LNCaP clone FGC (cell line): ENCODE measurements around the gene SIM2.

ENCODE experiments used
- DNase-seq: peaks from one replicate; pipeline ENCODE4 v3.0.0-alpha.2; 2011; ENCODE audit warnings: low read depth
- H3K4me3 ChIP-seq: 2 replicates; pipeline ENCODE4 v1.5.1; 2011; ENCODE audit warnings: mild to moderate bottlenecking, low read depth, low read length, control low read depth
- TF ChIP-seq, protein P1 (sequence below): IDR thresholded peaks from 2 replicates; pipeline ENCODE4 v1.5.1; 2012; ENCODE audit warnings: mild to moderate bottlenecking; ENCODE audit not compliant: control insufficient read depth, insufficient read depth; ENCODE audit errors: extremely low read depth

SIM2 gene

DNA sequence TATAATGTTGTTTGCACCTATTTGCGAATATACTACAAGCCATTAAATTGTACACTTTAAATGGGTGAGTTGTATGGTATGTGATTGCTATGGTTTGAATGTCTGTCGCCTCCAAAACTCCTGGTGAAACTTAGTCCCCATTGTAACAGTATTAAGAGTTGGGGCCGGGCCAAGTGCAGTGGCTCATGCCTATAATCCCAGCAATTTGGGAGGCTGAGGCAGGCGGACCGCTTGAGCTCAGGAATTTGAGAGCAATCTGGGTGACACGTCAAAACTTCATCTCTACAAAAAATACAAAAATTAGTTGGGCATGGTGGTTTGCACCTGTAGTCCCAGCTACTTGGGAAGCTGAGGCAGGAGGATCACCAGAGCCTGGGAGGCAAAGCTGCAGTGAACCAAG is 12.0 kb upstream of the SIM2 start:
- TF ChIP-seq, protein P1, sequence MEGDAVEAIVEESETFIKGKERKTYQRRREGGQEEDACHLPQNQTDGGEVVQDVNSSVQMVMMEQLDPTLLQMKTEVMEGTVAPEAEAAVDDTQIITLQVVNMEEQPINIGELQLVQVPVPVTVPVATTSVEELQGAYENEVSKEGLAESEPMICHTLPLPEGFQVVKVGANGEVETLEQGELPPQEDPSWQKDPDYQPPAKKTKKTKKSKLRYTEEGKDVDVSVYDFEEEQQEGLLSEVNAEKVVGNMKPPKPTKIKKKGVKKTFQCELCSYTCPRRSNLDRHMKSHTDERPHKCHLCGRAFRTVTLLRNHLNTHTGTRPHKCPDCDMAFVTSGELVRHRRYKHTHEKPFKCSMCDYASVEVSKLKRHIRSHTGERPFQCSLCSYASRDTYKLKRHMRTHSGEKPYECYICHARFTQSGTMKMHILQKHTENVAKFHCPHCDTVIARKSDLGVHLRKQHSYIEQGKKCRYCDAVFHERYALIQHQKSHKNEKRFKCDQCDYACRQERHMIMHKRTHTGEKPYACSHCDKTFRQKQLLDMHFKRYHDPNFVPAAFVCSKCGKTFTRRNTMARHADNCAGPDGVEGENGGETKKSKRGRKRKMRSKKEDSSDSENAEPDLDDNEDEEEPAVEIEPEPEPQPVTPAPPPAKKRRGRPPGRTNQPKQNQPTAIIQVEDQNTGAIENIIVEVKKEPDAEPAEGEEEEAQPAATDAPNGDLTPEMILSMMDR, result no peak
- no peak overlapping the region for H3K4me3 ChIP-seq
- no peak for DNase-seq

DNA sequence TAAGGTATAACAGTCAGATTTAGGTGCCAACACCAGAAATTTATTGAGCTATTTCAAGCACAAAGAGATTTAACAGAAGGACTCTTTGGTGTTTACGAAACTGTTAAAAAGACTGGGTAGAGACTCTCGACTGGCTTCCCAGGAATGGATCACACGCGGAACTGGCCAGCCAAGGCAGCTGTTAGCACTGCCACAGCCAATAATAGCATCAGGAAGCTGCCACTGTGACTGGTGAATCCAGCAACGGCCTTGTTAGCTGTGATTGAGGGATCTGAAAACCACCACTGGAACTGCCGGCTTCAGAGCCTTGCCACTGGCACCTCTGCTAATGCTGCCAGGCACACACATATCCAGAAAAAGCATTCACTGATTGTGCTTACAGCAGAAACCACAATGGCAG is 10.6 kb upstream of the SIM2 start:
- DNase-seq, result no peak
- H3K4me3 ChIP-seq, result no peak overlapping the region
- TF ChIP-seq, protein P1, result no peak

DNA sequence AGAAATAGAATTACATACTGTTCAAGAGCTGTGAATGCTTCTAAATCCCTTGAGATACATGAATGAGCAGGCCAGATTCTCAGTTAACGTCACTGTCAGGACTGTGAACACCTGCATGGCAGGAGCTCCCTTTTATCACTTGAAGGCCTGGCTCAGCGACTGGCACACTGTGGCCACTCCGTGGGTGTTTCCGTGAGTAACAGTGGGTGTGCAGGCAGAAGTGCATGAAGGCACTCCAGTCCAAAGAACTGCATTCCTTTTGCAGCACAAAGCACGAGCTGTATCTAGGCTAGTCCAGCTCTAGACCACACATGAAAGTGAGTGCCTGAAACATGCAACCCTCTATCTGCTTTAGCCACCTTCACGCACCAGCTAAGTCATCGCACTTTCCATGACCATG is 9.6 kb upstream of the SIM2 start:
- no peak overlapping the region for H3K4me3 ChIP-seq
- TF ChIP-seq, protein P1, result no peak
- DNase-seq, result no peak

DNA sequence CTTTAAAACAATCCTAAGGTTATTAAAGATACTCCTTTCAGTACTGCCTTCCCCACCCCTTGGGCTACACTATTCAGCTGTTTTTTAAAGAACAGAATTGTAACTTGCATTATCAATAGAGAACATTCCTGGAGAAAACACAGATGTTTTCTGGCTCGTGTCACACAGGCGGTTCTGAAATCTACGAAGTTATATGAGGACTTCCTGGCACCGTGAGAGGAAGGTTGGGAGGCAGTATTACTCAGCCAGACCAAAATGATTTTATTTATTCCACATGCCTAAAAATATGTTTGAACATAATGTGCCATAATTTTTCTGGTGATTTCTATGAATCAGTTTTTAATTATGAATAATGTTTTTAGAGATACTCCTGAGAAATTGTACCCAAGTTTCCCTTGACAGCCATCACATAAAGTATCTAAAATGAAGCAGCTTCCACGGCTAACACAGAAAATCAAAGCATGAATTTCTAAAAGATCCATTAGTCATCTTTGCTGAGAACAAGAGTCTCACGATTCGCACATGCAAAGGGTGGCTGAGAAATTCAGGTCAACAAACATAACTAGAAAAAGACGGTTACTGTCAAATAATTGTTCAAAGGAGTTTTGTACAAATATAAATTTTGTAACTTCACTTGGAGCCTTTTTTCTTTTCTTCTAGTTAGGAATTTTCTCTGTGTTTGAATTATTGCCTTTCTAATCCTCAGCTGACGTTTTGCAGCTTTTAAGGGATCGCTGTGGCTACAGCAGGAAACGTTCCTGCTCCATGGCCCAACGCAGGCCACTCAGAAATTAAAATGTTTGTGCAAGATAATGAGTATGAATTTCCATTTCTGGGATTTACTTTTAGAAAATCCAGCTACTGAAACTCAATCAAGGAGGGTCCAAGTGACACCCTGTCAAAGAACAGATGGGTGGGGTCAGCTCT is 8.0 kb upstream of the SIM2 start:
- no peak overlapping the region for H3K4me3 ChIP-seq
- TF ChIP-seq, protein P1, result no peak
- no peak for DNase-seq

DNA sequence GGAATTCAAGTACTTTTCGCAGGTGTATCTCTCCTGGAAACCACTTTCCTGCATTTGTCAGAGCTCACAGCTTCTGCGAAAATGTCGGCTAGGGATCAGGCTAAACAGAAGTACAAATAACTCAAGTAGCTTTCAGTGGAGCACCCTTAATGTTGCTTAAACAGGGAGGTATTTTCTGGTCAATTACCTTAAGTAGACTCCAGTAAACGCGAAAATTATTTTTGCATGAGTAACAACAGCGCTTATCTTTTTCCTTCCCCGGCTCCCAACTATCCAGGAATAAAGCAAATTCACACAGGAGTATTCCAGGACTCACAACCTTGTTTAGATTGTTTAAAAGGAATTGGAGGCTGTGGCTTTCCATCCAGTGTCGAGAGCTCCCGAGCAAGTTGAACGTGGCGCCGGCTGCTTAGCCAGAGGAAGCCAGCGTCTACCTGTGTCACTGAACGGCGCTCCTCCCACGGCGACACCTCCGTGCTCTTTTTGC is 7.3 kb upstream of the SIM2 start:
- TF ChIP-seq, protein P1, result no peak
- no peak for DNase-seq
- H3K4me3 ChIP-seq, result no peak overlapping the region

DNA sequence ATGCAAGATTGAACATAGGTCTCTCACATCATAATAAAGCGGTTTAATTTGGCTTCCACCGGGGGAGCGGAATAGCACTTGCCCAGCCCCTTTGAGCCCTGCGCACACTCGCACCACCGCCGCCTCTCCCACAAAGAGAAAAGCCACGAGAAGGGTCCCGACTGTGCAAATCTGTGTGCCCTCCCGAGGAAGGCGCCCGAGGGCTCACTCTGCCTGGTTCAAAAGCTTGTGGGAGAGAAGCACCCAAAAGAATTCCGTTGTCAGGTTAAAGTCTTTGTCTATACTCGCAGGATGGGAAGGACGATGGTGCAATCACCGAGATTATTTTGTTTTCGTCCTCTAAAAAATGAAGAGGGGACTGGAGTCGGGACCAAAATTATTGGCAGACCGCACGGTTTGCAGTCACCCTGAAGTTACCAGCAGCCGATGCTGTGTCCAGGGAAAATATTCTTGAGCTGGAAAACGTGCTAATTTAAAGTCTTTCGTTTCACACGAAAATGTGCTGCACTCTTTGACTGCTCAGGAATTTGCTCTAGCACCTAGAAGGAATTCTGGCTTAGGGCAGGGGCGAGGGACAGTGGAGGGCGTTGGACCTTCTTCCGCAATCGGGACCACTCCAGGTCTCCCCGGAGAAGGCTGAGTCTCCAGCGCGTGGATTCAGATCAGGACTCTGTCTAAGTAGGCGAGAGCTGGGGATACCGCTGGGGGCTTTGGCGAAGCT is 6.6 kb upstream of the SIM2 start:
- DNase-seq, result no peak
- TF ChIP-seq, protein P1, result no peak
- H3K4me3 ChIP-seq, result no peak overlapping the region
